Retinal pigment epithelial cell (primary cell): ENCODE data around the gene RND3.
A peak's percentile ranks its signal among the peaks of the same experiment; 100 is the strongest.

Source experiments
- DNase-seq: peaks from one replicate; pipeline ENCODE4 v3.0.0-alpha.2; 2010; ENCODE audit warnings: low read depth
- H3K4me3 ChIP-seq: 2 replicates; pipeline ENCODE4 v1.5.1; 2011; ENCODE audit warnings: mild to moderate bottlenecking, low read length, control low read depth, moderate library complexity
- TF ChIP-seq, protein P1 (sequence below): conservative IDR thresholded peaks from 2 replicates; pipeline ENCODE4 v1.5.1; 2011; ENCODE audit warnings: low read depth, low read length, control low read depth, inconsistent platforms

The RND3 gene

DNA sequence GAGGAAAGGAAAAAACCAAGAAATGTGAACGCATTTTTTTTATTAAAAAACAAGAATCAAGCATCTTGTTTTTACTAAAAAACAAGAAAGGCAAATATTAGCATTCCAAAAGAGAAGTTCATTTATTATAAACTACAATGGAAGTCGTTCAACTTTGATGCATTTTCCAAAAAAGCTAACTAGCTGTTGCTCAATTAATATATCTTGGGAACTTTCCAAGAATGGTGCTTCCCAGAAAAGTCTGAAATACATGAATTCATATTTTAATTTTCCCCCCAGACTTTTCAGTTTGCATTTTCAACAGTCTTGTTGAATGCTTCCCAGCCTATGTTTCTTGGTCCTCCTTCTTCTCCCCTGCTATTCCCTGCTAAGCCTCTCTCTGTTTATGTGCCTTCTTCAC lies 7.5 kb upstream of the RND3 start:
- TF ChIP-seq, protein P1, sequence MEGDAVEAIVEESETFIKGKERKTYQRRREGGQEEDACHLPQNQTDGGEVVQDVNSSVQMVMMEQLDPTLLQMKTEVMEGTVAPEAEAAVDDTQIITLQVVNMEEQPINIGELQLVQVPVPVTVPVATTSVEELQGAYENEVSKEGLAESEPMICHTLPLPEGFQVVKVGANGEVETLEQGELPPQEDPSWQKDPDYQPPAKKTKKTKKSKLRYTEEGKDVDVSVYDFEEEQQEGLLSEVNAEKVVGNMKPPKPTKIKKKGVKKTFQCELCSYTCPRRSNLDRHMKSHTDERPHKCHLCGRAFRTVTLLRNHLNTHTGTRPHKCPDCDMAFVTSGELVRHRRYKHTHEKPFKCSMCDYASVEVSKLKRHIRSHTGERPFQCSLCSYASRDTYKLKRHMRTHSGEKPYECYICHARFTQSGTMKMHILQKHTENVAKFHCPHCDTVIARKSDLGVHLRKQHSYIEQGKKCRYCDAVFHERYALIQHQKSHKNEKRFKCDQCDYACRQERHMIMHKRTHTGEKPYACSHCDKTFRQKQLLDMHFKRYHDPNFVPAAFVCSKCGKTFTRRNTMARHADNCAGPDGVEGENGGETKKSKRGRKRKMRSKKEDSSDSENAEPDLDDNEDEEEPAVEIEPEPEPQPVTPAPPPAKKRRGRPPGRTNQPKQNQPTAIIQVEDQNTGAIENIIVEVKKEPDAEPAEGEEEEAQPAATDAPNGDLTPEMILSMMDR, result no peak
- DNase-seq, result no peak
- H3K4me3 ChIP-seq, result no peak overlapping the region

DNA sequence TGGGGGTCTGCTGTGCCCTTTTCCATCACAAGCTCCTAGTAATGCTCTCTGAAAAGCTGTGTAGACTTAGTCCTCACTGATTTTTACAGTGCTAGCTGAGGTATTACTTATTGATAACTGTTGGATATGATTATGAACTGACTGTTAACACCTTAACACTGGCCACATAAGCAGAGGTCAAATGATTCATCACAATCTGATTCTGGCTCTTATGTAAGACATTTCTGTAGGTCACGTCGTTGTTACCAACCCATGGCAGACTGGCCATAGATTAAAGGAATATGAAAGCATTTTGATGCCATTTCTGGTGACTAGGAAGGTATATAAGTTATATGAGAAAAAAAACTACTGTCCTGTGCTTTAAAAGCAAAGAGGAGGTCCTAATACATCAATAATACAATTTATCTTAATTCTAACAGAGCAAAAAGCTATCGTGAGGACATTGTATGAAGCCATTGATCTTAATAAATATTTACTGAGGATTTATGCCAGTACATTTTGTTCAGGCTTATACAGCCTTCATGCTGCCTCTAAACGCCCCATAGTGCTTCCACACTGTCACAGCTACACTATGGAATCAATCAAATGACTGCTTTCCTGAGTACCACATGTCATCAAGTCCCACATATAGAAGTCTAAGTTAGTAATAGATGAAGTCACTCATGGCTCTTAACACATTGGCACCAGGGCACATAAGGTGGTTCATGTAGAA lies 6.9 kb upstream of the RND3 start:
- no peak overlapping the region for H3K4me3 ChIP-seq
- TF ChIP-seq, protein P1, result no peak
- no peak for DNase-seq

DNA sequence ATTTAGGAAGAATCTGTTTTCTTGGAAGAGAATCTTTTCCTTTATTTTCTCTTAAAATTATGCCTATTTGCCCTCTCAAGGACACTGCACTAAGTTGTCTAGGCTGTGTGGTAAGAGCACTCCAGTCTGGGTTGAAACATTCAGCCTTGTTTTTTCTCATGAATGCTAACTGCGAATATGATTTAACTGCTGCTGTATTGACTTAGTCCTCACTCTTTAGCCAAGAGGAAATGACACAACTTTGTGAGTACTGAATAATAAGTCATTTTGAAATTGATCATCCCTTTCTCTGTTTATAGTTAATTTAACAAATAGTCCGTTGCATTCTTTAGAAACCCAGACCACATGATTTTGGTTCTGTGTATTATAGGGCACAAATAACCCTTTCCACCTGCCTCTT lies 4.5 kb upstream of the RND3 start:
- TF ChIP-seq, protein P1, result no peak
- no peak for DNase-seq
- H3K4me3 ChIP-seq, result no peak overlapping the region

DNA sequence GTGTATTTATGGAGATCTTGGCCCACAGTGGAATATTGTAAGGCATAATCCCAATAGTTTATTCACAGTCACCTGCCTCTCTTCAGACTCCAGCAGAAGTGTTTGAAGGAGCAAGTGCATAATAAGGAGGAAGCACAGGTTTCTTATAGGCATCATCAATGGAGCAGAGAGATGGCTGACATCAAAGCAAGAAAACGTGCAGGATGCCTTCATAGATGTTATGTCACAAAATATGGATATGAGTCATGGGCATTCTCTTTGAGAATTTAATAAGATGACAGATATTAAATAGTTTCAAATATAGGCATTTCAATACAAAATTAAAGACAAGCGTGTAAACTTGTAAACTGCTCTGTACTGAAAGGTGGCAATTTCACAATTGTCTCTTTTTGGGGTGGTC lies 4.0 kb upstream of the RND3 start:
- DNase-seq, result no peak
- TF ChIP-seq, protein P1, result no peak
- H3K4me3 ChIP-seq, result no peak overlapping the region

DNA sequence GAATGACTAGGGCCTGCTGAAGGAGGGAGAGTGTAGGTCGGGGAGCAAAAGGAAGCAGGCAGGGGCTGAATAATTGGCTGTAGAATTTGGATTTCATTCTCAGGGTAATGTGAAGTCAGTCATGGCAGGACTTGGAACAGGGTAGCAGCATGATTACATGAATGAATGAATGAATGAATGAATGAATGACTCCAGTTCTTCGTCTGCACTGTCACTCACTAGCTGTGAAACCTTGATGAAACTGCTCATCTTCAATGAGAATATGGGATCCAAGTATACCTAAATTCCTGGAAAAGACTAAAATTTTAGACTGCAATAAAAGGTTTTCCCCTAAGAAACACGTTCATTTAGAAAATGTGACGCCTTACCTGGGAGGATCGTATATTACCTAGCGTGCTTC lies 3.0 kb upstream of the RND3 start:
- no peak for DNase-seq
- TF ChIP-seq, protein P1, result no peak
- no peak overlapping the region for H3K4me3 ChIP-seq

DNA sequence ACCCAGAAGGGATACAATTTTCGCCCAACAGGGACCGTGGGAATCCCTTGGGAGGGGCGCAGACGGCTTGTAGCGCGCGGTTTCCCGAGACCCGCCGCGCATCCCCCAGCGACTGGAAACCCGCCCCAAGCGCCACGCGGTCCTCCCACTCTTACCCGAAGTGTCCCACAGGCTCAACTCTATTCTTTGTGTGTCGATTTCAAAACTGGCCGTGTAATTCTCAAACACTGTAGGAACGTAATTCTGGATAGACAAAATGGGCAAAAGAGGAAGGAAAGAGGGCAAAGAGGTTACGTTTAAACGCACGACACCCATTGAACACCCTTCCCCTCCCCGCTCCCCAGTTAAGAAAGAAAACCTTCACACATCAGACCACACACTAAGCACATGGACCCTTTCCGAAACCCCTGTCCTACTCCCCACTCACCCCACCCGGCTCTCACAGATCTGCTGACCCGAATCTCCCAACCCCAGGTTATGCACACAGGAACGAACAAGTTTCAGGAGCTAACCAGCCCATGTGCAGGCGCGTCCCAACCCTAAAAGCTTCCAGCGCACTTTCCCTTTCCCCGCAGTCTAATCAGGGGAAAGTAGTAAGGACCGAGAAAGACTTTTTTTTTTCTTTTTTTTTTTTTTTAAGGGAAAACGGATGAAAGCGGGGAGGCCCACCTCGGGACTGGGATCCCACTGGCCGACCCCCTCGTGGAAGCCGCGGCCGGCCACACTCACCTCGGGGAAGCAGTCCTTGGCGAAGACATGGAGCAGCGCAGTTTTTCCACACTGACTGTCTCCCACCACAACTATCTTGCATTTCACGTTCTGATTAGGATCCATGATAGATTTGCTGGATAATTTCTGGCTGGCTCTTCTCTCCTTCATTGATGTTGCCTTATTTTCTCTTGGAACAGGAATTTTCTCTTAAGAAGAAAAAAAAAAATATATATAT lies 655 bp downstream of the RND3 start:
- no peak for DNase-seq
- TF ChIP-seq, protein P1, result no peak
- H3K4me3 ChIP-seq, result peak overlapping the region; percentile 99
